Uterus (tissue), 4 donors: ENCODE measurements around the gene AUNIP. TPM values are rescaled to one million over a fixed set of nuclear protein-coding genes. Genes with fewer than 3 reads are reported as not detected.

Experiments
- DNase-seq, 2 donors: peaks; one replicate each; pipeline ENCODE4 v3.0.0-alpha.2; 2019 to 2020
- H3K27ac ChIP-seq, 2 donors: fragments of 200-600 bp; sonication (generic); 1 replicate in 1 of 2; 2 replicates in 1 of 2; pipeline ENCODE4 v1.5.1; 2016 to 2018
- H3K27me3 ChIP-seq, 2 donors: fragments of 200-600 bp; sonication (generic); one replicate each; pipeline ENCODE4 v1.5.1; 2018 to 2019; ENCODE audit warnings: control low read depth in 1 of 2
- H3K36me3 ChIP-seq, 2 donors: fragments of 200-600 bp; sonication (generic); one replicate each; pipeline ENCODE4 v1.5.1; 2019; ENCODE audit warnings: control low read depth in 1 of 2
- H3K4me1 ChIP-seq, 2 donors: fragments of 200-600 bp; sonication (generic); one replicate each; pipeline ENCODE4 v1.5.1; 2018 to 2019; ENCODE audit warnings: control low read depth in 1 of 2
- H3K4me3 ChIP-seq, 2 donors: fragments of 200-600 bp; sonication (generic); 1 replicate in 1 of 2; 2 replicates in 1 of 2; pipeline ENCODE4 v1.5.1; 2018 to 2019; ENCODE audit warnings: mild to moderate bottlenecking in 1 of 2
- H3K9me3 ChIP-seq, 2 donors: fragments of 200-600 bp; sonication (generic); one replicate each; pipeline ENCODE4 v1.5.1; 2019; ENCODE audit warnings: control low read depth in 1 of 2
- CTCF ChIP-seq, 4 experiments: fragments of 200-600 bp in 2 of 4; fragments of 450-650 bp in 2 of 4; sonication (generic) in 2 of 4; IDR thresholded peaks; one replicate each; pipeline ENCODE4 v1.5.1; 2016 to 2019; ENCODE audit warnings: antibody characterized with exemption in 4 of 4, mild to moderate bottlenecking in 2 of 4, moderate library complexity in 1 of 4
- POLR2A ChIP-seq, 2 donors: fragments of 450-650 bp; IDR thresholded peaks; one replicate each; pipeline ENCODE4 v1.6.1; 2016; ENCODE audit warnings: antibody characterized with exemption in 2 of 2, mild to moderate bottlenecking in 1 of 2, moderate library complexity in 1 of 2
- intact Hi-C: fragments of 100-400 bp; cut with DNase I; formaldehyde crosslinking; loops from one replicate; pipeline ENCODE4 v1.15.1; 2023; ENCODE audit warnings: low total_unique reads
- total RNA-seq, 4 donors: library from RNA; depleted of rRNA in 3 of 4; stranded (reverse); fragments of >200 nt in 3 of 4; gene quantifications; one replicate each; pipeline versions ENCODE4 v1.1.0 to v1.2.4, GENCODE V29; 2014 to 2023
- donor health status: DM: yes; HTN: yes; CAD: no.

AUNIP gene
- total RNA-seq, 4 donors from 2014 or later, result 1.1 TPM; not detected in 3

- no peaks in the 10 kb centered on the region for H3K27me3 ChIP-seq
- intact Hi-C loops, result no loop called here
- no peaks in the 10 kb centered on the region for H3K36me3 ChIP-seq
- TF ChIP-seq POLR2A (IDR thresholded peaks at IDR 0.05) (no peak), CTCF (IDR thresholded peaks at IDR 0.05) (no peak)
- no peaks in the 10 kb centered on the region for H3K4me1 ChIP-seq
- no peak for DNase-seq
- H3K4me3 ChIP-seq, result no peak overlapping the region
- no peak overlapping the region for H3K27ac ChIP-seq
- no peaks in the 10 kb centered on the region for H3K9me3 ChIP-seq
Observed at GRCh38 chr1:25878690-25879089, 19.4 kb upstream of the AUNIP start.

GRCh38 chr1:25877155-25877554 lies 17.9 kb upstream of the AUNIP start:
- intact Hi-C loops, result no loop called here
- Histone ChIP-seq H3K4me1 (peaks cover 0 to 6% of the 10 kb centered on the region in 2 donors), H3K36me3 (no peaks in the 10 kb centered on the region), H3K4me3 (no peak overlapping the region), H3K27ac (no peak overlapping the region), H3K27me3 (no peaks in the 10 kb centered on the region), H3K9me3 (no peaks in the 10 kb centered on the region)
- no peak for TF ChIP-seq POLR2A (IDR thresholded peaks at IDR 0.05)
- no peak for TF ChIP-seq CTCF (IDR thresholded peaks at IDR 0.05)
- DNase-seq, result no peak

GRCh38 chr1:25876693-25877077 lies 17.4 kb upstream of the AUNIP start:
- H3K27ac ChIP-seq, result peak overlapping the region in 1 of 2 donors; percentile 90
- intact Hi-C loops, result no loop called here

GRCh38 chr1:25875856-25876692 lies 16.8 kb upstream of the AUNIP start:
- intact Hi-C loops, result no loop called here
- Histone ChIP-seq H3K36me3 (no peaks in the 10 kb centered on the region), H3K9me3 (no peaks in the 10 kb centered on the region), H3K4me3 (peak overlapping the region; percentile 63 to 66), H3K27me3 (no peaks in the 10 kb centered on the region), H3K4me1 (peaks cover 0 to 10% of the 10 kb centered on the region in 2 donors), H3K27ac (peak overlapping the region; percentile 85 to 90)
- TF ChIP-seq CTCF (IDR thresholded peaks at IDR 0.05) (no peak), POLR2A (IDR thresholded peaks at IDR 0.05) (no peak)
- no peak for DNase-seq

More at GRCh38 chr1:25876693-25877077, 17.4 kb upstream of the AUNIP start:
- no peak for DNase-seq
- Histone ChIP-seq H3K4me3 (no peak overlapping the region), H3K36me3 (no peaks in the 10 kb centered on the region), H3K27me3 (no peaks in the 10 kb centered on the region), H3K4me1 (peaks cover 0 to 9% of the 10 kb centered on the region in 2 donors), H3K9me3 (no peaks in the 10 kb centered on the region)
- TF ChIP-seq POLR2A (IDR thresholded peaks at IDR 0.05) (no peak), CTCF (IDR thresholded peaks at IDR 0.05) (no peak)

- intact Hi-C loops, result no loop called here
- no peaks in the 10 kb centered on the region for H3K36me3 ChIP-seq
- H3K27ac ChIP-seq, result peak within 1 kb of the TSS; percentile 85 to 90
- peaks cover 0 to 10% of the 10 kb centered on the region in 2 donors for H3K4me1 ChIP-seq
- peak in 1 of 4 experiments; percentile 6 for TF ChIP-seq CTCF (IDR thresholded peaks at IDR 0.05)
- TF ChIP-seq POLR2A (IDR thresholded peaks at IDR 0.05), result peak; percentile 54 to 67
- no peaks in the 10 kb centered on the region for H3K27me3 ChIP-seq
- DNase-seq, result peak; percentile 79
- peak within 1 kb of the TSS; percentile 63 to 66 for H3K4me3 ChIP-seq
- H3K9me3 ChIP-seq, result no peaks in the 10 kb centered on the region
Observed at GRCh38 chr1:25875154-25875855, 16.0 kb upstream of the AUNIP start, which contains the start of gene PAQR7. TSS of gene PAQR7 (minus strand) at chr1:25875708. CDS start at chr1:25863839, 11,869 bp downstream.
